ENCODE measurements around the gene GLT8D2.

The GLT8D2 gene

DNA sequence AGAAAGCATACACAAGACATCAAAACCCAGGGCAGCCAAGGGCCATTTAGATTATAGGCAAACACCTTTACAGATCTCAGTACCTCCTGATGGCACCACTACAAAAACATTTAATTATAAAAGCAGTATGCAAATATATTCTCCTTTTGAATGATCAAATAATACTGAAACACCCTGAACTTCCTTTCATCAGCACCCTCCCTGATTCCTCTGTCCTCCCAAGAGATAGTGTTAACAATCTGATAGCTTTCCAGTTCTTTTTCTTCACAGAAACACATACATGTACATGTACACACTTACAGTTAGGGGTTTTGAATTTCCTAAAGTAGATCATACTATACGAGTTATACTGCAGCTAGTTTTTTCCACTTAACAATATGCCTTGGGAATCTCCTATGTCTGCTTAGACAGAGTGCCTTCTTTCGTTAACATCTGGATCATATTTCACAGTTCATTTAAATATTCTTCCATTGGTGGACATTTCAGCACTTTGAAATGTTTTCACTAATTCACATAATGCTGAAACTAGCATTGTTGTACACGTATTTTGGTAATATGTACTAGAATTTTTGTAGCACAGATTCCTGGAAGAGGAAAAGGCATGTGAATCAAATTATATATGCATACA is 49.1 kb downstream of the GLT8D2 start:
- DNase-seq (ENCODE audit: low read depth) = peak; percentile 7

DNA sequence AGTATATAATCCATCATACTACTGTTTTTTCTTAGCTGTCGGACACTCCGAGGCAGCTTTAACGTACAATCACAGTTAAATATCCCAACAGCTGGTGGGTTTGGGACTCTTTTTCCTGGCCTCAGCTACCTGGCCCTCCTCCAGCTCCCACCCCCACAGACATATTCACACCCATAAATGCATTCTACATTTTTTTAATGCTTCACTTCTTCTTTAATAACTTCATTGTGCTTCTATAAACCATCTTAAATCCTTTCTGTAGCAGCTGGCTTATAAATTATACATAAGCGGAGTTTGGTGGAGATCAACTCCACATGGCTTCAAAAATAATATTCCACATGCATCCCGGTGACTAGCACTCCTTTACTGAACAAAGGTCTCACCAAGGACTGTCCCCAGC is 51.0 kb downstream of the GLT8D2 start:
- DNase-seq (ENCODE audit: low read depth) = no peak

DNA sequence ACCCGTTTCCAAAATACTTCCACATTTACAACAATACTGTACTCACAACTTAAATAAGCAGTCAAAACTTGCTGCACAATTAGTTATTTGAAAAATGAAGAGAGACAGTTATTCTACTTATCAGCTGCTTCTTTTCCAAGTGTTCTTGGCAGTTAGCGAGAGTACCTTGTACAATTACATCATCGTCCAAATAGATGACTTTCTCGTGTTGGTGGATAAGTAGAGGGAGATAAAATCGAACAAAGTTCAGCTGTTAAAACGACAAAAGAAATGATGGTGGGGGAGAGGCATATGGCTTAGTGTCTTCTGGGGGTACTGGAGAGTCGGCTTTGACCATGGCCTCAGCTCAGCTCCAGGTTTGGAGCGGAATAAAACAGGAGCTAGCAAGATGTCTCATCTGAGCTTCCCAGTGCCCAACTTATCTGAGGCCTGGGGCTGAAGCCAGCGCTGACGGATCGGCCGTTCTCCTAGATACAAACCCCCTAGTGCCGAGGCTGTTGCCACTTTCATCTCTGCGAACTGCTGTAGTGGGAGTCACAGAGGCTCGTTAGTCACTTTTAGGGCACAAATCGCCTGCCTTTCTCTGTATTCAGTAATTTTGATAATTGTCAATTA is 52.6 kb downstream of the GLT8D2 start:
- DNase-seq (ENCODE audit: low read depth) = no peak

DNA sequence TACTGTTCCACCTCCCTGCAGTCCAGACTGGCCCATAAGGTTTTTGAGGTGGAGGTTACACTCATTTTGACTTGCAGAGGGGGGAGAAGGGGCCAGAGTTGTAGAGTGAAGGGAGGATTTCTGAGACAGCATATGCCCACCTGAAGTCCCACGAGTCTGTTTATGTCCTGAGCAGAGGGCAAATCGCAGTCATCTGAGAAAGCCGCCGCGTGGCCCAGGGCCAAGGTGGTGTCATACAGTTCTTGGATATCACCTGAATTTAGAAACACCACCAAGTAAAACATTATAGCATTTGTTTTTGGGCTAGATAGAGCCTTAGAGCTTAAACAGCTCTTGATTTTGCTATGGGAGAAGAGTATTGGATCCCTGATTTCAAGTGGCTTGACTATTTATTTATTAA is 53.4 kb downstream of the GLT8D2 start:
- DNase-seq (ENCODE audit: low read depth) = no peak

DNA sequence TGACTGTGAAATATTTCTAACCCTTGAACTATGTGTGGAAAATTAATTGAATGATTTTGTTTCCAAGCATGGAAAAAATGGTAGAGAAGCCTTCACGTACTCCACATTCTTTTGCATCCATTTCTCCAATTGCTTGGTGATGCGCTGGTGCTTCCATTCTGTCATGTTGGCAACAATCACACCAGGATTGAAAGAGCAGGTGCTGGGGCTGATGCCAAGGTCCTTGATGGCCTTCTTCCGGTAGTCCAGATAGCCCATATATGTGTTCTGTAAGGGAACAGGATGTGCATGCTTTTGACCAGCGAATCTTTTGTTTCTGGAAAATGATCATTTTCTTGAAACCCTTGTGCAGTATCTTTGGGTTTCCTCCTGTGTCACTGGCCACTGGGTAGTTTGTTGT is 55.8 kb downstream of the GLT8D2 start:
- DNase-seq (ENCODE audit: low read depth) = no peak

DNA sequence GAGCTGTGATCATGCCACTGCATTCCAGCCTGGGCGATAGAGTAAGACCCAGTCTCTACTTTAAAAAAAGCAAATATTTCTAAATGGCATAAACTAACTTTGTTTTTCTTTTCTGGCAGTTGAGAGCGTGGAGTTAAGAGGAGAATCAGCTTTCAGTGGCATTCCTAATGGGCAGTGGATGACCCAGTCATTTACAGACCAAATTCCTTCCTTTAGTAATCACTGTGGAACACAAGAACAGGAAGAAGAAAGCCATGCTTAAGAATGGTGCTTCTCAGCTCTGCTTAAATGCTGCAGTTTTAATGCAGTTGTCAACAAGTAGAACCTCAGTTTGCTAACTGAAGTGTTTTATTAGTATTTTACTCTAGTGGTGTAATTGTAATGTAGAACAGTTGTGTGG is 63.2 kb downstream of the GLT8D2 start:
- DNase-seq (ENCODE audit: low read depth) = peak; percentile 77

DNA sequence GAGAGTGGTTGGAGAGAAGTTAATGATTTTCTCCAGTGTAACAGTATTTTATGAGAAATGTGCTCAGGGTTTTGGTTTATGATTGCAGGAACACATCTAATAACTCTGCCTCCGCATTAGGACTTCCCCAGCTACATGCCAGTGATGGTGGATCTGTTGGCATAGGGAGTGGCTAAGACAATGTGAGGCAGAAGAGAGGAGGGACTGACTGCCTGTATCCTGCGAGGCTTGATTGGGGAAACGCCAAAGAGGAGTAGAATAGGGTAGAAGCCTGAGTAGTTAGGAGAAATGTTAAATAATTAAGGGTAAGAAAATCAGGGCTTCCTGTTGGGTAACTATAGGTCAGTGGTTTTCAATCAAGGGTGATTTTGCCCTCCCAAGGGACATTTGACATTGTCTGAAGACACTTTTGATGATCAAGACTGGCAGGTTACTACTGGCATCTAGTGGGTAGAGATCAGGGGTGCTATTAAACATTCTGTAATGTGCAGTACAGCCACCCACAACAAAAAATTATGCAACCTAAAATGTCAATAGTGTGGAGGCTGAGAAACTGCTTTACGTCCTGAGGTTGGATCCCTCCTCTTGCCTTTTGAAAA is 71.5 kb downstream of the GLT8D2 start:
- no peak for DNase-seq (ENCODE audit: low read depth)

DNA sequence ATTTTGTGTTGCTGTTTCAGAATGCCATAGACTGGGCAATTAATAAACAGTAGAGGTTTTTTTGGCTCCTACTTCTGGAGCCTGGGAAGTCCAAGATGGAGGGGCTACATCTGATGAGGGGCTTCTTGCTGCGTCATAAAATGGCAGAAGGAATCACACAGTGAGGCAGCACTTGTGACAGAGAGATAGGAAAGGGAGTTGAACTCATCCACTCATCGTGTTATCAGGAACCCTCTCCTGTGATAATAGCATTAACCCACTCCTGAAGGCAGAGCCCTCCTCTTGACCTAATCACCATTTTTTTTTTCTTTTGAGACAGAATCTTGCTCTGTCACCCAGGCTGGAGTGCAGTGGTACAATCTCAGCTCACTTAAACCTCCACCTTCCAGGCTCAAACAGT is 74.6 kb downstream of the GLT8D2 start:
- no peak for DNase-seq (ENCODE audit: low read depth)

DNA sequence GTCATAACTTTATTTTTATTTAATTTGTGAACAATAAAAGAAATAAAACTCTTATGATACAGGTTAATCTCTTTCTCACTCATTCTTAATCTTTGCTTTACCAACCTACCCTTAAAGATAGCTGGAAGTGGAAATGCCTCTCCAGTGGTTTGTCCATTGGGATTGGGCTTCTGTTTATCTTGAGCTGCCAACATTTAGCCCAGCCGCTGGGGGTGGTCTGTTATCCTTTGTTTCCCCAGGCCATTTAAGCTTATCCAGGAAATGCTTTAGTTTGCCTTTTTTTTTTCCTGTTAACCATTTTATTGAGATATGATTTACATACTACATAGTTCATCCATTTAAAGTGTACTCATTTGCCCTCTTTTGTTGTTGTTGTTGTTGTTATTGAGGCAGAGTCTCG is 76.1 kb downstream of the GLT8D2 start:
- DNase-seq (ENCODE audit: low read depth) = no peak

DNA sequence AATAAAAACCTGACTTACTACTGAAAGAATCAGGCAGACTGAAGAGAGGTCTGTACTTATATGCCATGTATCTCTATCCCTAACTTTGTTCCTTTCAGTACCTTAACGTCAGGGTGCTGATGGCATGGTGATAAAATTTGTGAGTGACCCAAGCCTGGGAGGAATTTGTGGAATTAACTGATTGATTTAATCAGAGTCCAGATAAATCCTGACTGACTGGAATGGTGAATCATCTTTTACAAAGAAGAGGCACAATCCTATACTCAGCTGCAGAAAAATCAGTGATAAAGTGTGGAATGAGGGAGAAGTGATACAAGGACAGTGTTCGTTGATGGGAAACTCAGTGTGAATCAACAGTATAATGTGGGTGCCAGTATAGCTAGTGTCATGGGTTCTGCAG is 80.6 kb downstream of the GLT8D2 start:
- DNase-seq (ENCODE audit: low read depth) = no peak

DNA sequence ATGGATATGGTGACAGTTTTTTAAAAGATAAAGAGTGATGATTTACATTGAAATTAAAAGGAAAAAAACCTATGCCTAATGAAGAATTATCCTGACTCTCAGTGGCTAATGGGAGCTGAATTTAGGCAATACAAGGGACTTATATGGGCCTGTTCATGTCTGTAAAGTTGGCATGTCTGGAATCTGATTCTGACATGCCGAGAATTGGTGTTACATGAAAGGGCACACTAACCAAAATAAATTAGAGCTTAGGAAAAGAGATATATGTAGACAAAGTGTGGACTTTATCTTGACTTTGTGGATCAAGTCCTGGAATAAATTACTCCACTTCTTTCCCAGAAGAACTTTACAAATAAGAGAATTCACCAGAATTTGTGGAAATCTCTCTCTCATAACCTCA is 83.3 kb downstream of the GLT8D2 start:
- DNase-seq (ENCODE audit: low read depth) = no peak

DNA sequence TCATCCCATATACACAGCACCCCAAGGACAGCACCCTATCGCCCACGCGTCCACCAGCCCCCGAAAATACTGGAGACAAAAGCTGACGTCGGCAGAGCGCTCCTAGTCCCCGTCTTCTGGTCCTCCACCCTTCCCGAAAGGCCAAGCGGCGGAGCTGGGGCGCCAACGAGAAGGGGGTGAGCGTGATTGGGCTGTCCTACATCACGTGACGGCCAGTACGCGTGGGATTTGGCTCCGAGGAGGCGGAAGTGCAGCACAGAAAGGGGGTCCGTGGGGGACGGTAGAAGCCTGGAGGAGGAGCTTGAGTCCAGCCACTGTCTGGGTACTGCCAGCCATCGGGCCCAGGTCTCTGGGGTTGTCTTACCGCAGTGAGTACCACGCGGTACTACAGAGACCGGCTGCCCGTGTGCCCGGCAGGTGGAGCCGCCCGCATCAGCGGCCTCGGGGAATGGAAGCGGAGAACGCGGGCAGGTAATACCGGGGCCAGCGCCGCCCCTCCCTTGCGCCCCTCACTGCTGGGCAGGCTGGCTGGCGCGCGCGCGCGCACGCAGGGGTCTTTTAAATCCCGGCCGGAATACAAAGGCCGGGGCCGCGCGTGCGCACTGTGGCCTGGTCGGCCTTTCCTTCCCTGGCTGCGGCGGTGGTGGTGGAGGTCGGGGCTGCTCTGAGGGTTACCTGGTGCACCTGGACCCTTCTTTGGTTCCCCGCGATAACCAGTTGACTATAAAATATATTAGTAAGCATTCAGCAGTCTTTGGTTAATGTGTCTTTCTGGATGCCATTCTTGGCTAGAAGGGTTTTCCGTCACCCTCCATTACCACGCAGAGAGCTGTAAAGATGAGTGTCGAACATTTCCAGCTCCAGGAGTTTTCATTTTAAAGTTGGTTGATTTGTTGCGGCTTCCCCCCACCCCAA is 84.1 kb downstream of the GLT8D2 start, which contains the start of gene TDG:
TDG (plus strand) TSS at position 283 of the 915 bp plus-strand sequence; CDS start at position 449, 166 bp downstream.
- DNase-seq (ENCODE audit: low read depth) = peak; percentile 99

DNA sequence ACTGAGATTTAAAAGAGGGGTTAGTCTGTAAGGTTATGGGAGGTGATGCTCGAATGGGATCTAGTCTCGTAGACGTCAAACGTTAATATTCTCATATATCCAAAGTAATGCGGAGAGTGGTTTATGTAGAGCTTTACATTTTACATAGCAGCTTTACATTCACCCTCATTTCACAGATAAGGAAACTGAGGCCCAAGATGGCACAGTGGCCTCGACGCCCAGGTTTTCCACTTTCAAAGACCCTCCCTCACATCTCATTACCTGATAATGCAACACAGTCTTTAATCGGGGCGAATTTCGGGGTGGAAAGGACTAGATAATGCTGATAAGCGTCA is 84.8 kb downstream of the GLT8D2 start:
- DNase-seq (ENCODE audit: low read depth) = no peak

DNA sequence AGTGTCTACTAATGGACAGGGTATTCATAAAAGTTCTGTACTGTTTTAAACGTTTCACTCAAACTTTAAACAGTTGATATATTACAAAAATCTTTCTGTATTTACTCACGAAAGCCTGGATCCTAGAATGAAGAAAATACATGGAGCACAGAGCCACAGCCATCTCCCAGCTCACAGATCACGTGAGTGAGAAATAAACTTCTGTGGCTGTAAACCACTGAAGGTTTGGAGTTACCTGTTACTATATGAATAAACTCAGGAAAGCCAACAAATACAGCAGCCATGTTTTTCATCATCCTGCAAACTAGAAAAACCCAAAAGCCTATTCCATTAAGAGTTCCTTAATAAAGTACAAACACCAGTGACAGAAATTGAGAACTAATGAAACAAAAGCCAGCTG is 85.2 kb downstream of the GLT8D2 start:
- DNase-seq (ENCODE audit: low read depth) = no peak

DNA sequence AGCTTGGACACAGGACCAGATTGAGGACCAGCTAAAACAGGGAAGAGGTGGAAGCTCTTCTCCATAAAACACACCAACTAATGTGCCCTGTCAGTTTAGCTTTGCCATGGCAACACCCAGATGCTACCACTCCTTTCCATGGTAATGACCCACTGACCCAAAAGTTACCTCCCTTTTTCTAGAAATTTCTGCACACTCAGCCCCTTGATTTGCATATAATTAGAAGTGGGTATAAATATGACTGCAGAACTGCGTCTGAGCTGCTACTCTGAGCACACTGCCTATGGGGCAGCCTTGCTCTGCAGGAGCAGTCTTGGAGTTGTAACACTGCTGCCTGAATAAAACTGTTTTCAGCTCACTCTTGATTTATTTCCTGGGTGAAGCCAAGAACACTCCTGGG is 87.5 kb downstream of the GLT8D2 start:
- DNase-seq (ENCODE audit: low read depth) = no peak

DNA sequence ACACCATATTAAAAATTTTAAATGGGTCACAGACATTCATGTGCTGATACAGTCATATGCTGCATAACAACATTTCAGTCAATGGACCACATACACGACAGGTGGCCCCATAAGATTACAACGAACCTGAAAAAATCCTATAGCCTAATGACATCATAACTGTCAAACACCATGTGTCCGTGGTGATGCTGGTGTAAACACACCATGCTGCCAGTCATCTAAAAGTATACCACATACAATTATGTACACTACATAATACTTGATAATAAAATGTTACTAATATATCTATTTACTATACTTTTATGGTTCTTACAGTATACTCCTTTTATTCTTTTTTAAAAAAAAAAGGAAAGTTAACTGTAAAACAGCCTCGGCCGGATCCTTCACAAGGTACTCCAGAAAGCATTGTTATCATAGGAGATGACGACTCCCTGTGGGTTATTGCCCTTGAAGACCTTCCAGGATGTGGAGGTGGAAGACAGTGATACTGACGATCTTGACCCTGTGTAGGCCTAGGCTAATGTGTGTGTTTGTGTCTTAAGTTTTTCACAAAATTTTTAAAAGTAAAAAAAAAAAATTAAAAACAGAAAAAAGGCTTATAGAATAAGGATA is 89.3 kb downstream of the GLT8D2 start:
- no peak for DNase-seq (ENCODE audit: low read depth)

DNA sequence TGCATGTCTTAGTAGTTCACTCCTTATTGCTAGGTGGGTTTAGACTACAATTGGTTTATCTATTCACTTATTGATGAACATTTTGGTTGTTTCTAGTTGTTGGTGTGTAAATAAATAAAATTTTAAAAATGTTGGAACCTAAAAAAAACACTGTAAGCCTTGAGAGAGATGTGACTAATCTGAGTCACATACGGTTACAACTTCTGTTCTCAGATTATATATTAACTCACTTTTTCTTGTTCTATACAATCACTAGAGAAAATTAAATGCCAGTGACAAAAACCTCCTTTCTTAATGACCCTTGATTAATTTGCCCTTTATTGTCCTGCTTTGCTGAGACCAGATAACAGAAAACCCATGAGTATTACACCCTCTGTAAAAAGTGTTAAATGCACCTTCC is 91.4 kb downstream of the GLT8D2 start:
- no peak for DNase-seq (ENCODE audit: low read depth)

DNA sequence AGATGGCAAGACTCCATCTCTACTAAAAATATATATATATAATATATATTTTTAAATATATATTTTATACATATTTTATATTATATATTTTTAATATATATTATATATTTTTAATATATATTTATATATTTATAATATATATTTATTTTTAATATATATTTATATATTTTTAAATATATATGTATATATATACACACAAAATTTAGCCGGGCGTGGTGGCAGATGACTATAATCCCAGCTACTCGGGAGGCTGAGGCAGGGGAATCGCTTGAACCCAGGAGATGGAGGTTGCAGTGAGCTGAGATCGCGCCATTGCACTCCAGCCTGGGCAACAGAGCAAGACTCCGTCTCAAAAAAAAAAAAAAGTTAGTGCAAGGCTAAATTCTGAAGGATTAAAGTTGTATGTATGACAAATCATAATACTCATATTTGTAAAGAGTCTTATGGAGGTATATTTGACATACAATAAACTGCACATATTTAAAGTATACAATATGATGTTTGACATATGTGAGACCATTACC is 92.1 kb downstream of the GLT8D2 start:
- DNase-seq (ENCODE audit: low read depth) = no peak

DNA sequence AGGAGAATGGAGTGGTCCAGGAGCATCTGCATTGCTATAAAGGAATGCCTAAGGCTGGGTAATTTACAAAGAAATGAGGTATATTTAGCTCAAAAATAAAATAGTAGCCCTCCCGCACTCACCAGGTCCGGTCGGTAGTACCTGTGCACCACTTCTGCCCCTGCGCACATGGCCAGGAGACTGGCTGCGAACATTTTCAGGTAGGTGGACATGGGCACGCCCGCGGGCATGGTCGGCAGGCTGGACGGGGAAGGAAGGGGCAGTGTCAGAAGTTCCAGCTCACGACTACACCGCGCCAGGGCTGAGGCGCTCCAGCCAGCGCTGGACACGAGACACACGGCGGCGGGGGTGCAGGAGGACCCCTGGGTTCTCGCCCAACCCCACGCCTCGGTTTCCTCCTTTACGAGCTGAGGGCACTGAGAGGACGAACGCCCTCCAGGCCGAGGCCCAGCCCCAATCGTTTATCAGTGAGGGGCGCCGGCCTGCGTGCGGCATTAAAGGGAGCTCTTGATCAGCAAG is 93.4 kb downstream of the GLT8D2 start:
- no peak for DNase-seq (ENCODE audit: low read depth)

DNA sequence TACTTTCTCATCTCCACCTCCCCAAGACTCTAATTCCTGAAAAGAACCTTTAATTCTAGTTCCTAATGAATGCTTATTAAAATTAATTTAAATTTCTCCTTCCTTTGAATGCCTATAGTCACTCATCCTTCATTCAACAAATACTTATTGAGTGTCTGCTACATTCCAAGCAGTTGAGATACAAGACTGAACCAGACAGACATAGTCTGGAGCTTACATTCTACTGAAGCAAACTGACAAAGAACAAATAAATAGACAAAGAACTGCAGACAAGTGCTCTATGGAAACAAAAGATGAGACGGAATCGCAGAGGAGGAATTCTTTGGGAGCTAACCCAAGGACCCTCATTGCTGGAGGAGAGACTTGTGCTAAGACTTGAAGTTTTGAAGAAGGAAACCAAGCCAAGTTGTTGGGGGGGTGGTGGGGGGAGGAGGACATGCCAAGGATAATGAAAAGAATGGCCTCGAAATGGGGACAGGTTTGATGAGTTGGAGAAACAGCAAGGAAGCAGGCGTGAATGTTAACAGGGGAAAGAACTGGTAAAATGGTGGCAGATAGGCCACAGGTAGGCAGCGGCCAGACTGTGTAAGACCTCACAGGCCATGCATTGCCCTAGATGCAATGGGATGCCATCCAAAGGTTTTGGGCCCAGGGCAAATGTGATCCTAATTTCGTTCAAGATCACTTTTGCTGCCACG is 94.0 kb downstream of the GLT8D2 start:
- DNase-seq (ENCODE audit: low read depth) = no peak

DNA sequence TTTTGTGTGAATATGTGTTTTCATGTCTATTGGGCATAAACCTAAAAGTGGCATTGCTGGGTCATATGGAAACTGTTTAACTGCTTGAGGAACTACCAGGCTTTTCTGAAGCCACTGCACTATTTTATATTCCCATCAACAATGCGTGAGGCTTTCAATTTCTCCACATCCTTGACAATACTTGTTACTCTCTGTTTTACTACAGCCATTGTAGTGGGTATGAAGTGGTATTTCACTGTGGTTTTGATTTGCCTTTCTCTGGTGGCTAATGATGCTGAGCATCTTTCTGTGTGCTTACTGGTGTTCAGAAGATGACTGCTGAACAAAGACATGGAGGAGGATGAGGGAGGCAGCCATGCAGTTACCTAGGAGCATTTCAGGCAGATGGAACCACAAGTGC is 97.5 kb downstream of the GLT8D2 start:
- no peak for DNase-seq (ENCODE audit: low read depth)

All from fibroblast of gingiva (primary cell).